GM18868 (cell line): ENCODE data around the gene PAH.

Experiments used
- ATAC-seq: cut with Tn5 transposase; IDR thresholded peaks from one replicate; pipeline ENCODE4 v1.9.1; 2021; ENCODE audit warnings: mild to moderate bottlenecking, moderate library complexity; ENCODE audit not compliant: unreplicated experiment

Gene PAH

DNA sequence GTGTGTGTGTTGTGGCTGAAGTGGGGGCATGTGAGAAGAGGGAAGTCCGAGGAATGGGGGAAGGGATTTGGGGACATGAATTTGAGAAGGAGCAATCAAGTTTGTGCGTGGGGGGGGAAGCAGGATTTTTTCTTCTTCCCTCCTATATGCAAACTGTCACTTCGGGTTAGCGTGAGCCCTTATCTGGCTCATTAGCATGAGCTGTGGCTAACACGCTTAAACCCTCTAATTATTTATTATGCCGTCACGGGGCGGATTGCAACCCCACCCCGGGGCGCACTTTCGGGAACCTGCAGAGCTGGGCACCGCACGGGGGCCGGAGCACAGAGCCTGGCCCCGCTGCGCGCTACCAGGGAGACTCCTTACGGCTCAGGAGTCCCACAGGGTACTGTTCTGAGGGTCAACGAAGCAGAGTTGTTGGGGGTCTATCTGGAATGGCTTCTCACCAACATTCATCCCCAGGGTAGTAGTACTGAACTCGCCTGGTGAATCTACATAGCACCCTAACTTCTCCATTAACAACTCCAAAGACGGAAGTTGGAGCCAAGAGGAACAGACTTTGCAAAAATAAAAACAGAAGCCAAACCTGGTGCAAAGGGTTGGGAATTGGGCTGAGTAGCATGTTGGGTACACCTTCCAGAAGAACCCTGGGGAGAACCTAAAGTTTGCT lies 34.0 kb upstream of the PAH start:
- no peak for ATAC-seq

GRCh38 chr12:102950107-102950949 lies 33.3 kb upstream of the PAH start:
- ATAC-seq = no peak

DNA sequence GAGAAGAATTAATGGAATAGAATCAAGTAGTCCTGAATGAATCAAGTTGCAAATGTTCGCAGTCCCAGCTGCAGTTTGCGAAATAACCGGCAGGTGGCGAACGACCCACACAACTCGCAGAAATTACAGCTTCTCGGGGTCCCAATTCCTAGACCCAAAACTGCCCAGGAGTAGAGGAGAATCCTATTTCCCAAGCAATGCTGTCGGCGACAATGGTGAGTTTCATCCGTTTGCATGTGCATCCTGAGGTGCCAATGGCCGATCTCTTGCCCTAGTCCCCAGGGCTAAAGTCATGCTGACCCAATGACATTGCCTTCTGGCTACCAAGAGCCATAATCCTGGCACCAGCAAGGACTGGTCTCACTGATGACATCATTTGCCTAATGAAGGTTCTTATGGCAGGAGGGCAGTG lies 31.9 kb upstream of the PAH start:
- ATAC-seq = no peak

DNA sequence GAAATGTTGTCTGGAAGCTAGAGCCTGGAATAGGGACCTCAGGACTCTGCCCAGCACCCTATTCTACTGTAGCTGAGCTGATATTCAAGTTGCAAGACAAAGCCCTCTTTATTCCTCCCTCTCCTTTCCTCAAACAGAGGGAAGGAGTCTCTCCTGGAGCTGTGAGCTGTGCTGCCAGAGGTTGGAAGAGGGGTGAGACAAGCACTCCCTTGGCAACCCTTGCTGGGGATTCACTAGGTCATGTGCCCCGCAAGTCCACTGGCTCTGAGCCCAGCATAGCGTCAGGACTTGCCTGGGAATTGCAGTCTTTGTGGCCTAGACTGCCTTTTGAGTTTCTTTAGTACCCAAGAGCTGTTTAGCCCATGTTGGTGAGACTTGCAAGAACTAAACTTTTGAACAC lies 29.0 kb upstream of the PAH start:
- ATAC-seq = no peak

DNA sequence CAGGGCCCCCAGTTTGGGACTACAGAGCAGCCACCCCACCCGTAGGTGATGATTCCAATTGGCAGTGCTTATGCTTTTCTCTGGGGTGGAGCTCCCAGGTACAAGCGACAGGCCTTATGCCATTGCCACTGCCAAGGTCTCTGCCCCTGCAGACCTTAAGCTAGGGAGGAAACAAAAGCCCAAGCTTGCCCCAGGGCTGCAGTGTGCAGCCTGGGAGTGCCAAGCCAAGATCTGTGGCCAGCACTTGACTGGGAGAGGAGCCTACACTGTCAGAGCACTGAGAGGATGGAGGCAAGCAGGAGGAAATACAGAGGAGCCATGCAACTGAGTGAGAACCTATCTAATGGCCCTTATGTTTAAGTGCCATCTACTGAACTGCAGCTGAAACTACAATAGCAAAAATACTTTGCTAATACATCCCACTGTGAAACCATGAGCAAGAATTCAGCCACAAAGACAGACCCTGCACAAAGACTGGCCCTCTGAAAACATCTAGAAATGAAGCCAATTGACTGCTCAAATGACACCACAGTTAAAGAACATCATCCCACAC lies 22.7 kb upstream of the PAH start:
- ATAC-seq = no peak

DNA sequence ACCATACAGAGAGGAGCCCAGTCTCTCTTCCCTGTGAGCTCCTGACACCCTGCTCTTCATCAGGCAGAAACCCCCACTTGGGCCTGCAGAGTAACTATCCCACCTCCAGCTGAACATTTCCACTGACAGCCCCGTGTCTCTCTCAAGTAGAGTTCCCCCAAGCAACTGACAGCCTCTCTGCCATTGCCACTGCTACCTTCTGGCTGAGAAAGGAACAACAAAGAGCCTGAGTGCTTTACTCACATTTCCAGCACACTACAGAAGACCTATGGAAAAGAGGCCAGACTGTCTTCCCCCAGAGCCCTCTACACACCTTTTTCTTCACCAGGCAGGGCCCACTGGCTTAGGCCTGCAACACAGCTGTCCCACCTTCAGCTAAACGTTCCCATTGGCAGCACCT lies 22.0 kb upstream of the PAH start:
- ATAC-seq = no peak

- ATAC-seq = no peak
Observed at GRCh38 chr12:102933168-102933567, 16.1 kb upstream of the PAH start.

DNA sequence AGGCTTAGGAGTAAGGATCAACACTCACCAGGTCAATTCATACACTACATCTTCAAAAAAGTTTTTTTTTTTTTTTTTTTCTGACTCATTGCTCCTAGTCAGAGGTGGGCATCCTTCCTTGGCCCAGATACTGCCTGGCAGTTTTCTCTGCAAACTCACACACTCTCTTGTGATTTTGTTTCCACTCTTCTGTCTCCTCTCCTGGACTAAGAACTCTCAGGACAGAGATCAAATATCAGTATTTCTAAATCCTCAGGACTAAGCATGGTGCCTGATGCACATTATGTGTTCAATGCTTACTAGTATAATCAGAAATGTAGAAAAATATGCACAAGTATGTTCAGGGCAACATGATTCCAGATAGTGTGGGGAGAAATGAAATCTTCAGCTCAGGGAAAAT lies 10.2 kb upstream of the PAH start:
- ATAC-seq = no peak

DNA sequence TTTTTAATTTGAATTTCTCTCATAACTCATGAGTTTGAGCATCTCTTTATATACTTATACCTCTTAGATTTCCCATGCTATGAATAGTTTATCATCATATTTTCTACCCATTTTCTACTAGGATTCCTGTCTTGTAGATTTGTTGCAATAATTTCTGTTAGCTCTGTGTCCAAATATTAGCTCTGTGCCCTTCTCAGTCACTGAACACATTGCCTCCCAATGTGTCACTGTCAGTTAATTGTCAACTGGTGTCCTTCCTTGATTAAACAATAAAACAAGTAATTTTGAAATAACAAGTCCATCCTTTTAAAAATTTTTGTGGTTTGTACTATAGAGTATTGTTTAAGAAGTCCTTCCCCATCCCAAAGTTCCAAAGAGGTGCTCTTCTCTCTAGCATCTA lies 4.2 kb upstream of the PAH start:
- no peak for ATAC-seq

DNA sequence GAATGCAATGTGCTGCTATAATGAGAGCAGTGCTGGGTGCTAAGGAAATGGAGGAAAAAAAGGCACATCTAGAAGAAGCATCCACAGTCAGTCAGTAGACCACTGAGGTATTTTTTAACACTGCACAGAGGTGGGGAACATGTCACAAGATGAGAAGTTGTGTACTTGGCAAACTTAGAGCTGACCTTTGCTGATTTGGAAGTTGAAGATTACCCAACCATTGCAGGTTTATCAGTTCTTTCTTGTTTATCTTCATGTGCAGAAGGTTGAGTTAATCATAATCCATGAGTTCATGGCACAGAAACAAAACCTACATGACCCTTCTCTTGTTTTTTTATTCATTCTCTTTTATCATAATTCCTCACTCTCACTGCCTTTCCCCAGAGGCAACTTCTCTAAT lies 3.2 kb upstream of the PAH start:
- no peak for ATAC-seq

GRCh38 chr12:102918840-102919239 lies 1.8 kb upstream of the PAH start:
- no peak for ATAC-seq

DNA sequence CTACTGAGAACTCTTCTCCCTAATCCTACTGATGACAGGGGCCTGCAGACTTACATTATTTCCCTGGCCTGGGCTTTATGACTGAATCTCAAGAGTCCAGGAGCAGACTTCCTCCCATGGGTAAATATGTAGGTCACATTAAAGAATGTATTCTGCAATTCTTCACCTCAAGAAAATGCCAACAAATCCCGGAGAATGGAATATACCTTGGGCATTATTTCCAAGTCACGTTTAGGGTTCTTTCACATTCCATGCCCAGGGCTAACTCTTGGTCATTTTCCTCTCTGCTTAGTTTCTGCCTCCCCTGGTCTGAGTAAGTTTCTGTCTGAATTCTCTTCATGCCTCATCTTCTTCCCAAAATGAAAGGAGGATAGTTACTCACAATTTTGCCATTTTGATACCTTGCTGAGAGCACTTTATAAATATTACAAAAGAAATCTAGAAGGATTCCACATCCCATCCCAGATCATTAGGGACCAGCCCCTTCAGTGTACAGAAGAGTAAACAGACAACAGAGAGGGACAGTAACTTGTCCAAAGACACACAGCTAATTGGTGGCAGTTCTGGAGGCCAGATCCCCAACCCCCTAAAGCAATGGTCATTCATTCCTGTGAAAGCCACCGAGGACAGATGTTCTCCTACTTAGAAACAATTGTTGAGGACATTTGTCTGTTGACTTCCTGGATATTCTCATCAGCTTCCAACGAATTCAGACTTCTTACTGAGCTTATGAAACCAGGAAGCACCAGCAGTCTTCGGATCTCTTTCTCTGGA lies 605 bp downstream of the PAH start:
- ATAC-seq = no peak

- ATAC-seq = no peak
Observed at GRCh38 chr12:102913453-102914226, 3.4 kb downstream of the PAH start.

- ATAC-seq = no peak
Observed at GRCh38 chr12:102912258-102912657, 4.8 kb downstream of the PAH start.

DNA sequence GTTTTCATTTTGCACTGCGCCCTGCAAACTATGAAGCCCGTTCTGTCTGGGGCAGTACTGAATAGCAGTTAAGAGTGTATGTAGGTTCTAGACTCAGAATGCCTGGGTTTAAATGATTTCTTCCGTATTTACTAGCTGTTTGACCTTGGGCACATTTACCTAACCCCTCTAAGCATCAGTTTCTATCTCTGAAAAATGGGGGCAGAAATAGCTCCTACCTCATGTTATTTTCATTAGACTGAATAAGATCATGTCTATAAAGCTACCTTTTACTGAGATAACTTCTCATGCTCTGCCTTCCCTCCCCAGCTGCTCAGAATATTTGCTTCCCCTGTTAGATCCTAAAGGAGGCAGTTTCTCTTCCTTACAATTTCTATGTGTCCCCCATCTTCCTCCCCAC lies 5.7 kb downstream of the PAH start:
- no peak for ATAC-seq

GRCh38 chr12:102910792-102911191 lies 6.3 kb downstream of the PAH start:
- no peak for ATAC-seq

GRCh38 chr12:102910137-102910536 lies 6.9 kb downstream of the PAH start:
- ATAC-seq = no peak

DNA sequence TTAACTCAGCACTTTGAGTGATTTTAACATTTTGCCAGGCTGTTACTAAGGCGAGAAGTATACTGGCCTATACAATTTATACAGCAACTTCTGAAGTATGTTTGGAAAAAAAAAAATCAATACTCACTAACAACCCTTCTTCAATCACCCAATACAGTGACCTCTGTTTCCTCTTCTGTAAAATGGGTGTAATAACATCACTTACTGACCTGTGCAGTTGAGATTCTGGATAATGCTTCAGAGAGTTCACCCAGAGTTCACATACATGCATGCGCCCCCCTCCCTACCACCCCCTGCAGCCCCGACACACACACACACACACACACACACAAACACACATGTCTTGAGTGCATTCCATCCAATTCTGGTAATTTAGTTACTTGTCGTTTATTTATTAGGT lies 9.1 kb downstream of the PAH start:
- no peak for ATAC-seq

DNA sequence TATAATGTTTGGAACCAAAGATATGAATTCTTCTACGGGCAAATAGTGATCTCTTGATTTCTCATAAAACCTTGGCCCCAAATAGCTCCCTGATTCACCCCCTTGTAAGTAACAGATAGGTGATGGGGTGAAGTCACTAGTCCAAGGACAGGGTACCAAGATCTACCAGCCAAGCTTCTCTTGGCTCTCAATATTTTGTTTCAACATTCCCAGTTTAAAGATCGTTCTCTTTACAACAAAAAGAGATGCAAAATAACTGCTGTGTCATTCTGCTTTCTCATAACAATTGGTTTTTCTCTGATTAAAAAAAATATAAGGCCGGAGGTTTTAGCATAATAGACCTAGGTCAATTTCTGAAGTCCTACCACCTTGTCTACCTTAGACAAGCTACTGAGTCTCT lies 11.8 kb downstream of the PAH start:
- ATAC-seq = no peak

GRCh38 chr12:102903337-102904007 lies 13.6 kb downstream of the PAH start:
- no peak for ATAC-seq
